Astrocyte (in vitro differentiated cells and primary cell): ENCODE measurements around the gene CCSER2. TPM values are rescaled to one million over a fixed set of nuclear protein-coding genes. Genes with fewer than 3 reads are reported as not detected.
A peak's percentile ranks its signal among the peaks of the same experiment; 100 is the strongest.

Experiments
- DNase-seq: peaks from one replicate; pipeline ENCODE4 v3.0.0-alpha.2; 2010; ENCODE audit warnings: low read depth
- FAIRE-seq: peaks from 2 replicates; lab custom pipeline; 2011; peaks lifted over from hg19 to GRCh38; lab: Jason Lieb, UNC
- H2AFZ ChIP-seq: 2 replicates; pipeline ENCODE4 v1.6.0; 2012; ENCODE audit warnings: low read depth, low read length, inconsistent platforms
- H3K27ac ChIP-seq: 2 replicates; pipeline ENCODE4 v1.5.1; 2011; ENCODE audit warnings: low read depth, low read length, inconsistent platforms
- H3K27me3 ChIP-seq: 2 replicates; pipeline ENCODE4 v1.6.0; 2011; ENCODE audit warnings: low read length, inconsistent platforms; ENCODE audit not compliant: insufficient read depth
- H3K36me3 ChIP-seq: 2 replicates; pipeline ENCODE4 v1.5.1; 2011; ENCODE audit warnings: low read length, inconsistent platforms; ENCODE audit not compliant: insufficient read depth
- H3K4me1 ChIP-seq: 2 replicates; pipeline ENCODE4 v1.5.1; 2011; ENCODE audit warnings: low read length, inconsistent platforms; ENCODE audit not compliant: insufficient read depth
- H3K4me2 ChIP-seq: 2 replicates; pipeline ENCODE4 v1.6.0; 2012; ENCODE audit warnings: low read length, inconsistent platforms
- H3K4me3 ChIP-seq: 2 replicates; pipeline ENCODE4 v1.5.1; 2011; ENCODE audit warnings: low read depth, mild to moderate bottlenecking, low read length, inconsistent platforms; ENCODE audit not compliant: insufficient read depth
- H3K79me2 ChIP-seq: 2 replicates; pipeline ENCODE4 v1.6.0; 2012; ENCODE audit warnings: mild to moderate bottlenecking, low read length, inconsistent platforms; ENCODE audit not compliant: insufficient read depth
- H3K9ac ChIP-seq: 2 replicates; pipeline ENCODE4 v1.6.0; 2012; ENCODE audit warnings: mild to moderate bottlenecking, low read length, inconsistent platforms
- H3K9me3 ChIP-seq: 2 replicates; pipeline ENCODE4 v1.5.1; 2012; ENCODE audit warnings: low read depth, mild to moderate bottlenecking, low read length, inconsistent platforms; ENCODE audit not compliant: insufficient read depth
- H4K20me1 ChIP-seq: 2 replicates; pipeline ENCODE4 v1.6.0; 2012; ENCODE audit warnings: low read length, inconsistent platforms; ENCODE audit not compliant: insufficient read depth
- H3K27ac Mint-ChIP-seq: one replicate; pipeline ENCODE4 v1.8.0; 2021; ENCODE audit warnings: mild to moderate bottlenecking, mixed read lengths; ENCODE audit not compliant: unreplicated experiment
- H3K27me3 Mint-ChIP-seq: one replicate; pipeline ENCODE4 v1.8.0; 2021; ENCODE audit warnings: low read depth, mixed read lengths; ENCODE audit not compliant: unreplicated experiment
- H3K36me3 Mint-ChIP-seq: one replicate; pipeline ENCODE4 v1.8.0; 2021; ENCODE audit warnings: low read depth, mixed read lengths; ENCODE audit not compliant: unreplicated experiment
- H3K4me1 Mint-ChIP-seq: one replicate; pipeline ENCODE4 v1.8.0; 2021; ENCODE audit warnings: low read depth, mixed read lengths; ENCODE audit not compliant: unreplicated experiment
- H3K4me3 Mint-ChIP-seq: one replicate; pipeline ENCODE4 v1.8.0; 2021; ENCODE audit warnings: mild to moderate bottlenecking, moderate library complexity, mixed read lengths; ENCODE audit not compliant: unreplicated experiment
- H3K9me3 Mint-ChIP-seq: one replicate; pipeline ENCODE4 v1.8.0; 2021; ENCODE audit warnings: mild to moderate bottlenecking, mixed read lengths; ENCODE audit not compliant: unreplicated experiment
- CTCF ChIP-seq: IDR thresholded peaks from 2 replicates; pipeline ENCODE4 v1.5.1; 2011; ENCODE audit warnings: low read depth, mild to moderate bottlenecking, inconsistent platforms, low read length, moderate library complexity; ENCODE audit not compliant: insufficient read depth
- EZH2 ChIP-seq: IDR thresholded peaks from 2 replicates; pipeline ENCODE4 v1.6.1; 2012; ENCODE audit warnings: mild to moderate bottlenecking, low read length, inconsistent platforms; ENCODE audit not compliant: insufficient read depth
- total RNA-seq: library from RNA; stranded (reverse); gene quantifications from 2 replicates; pipeline ENCODE4 v1.2.1, GENCODE V29; 2021

Gene CCSER2
- total RNA-seq, 1 donor from 2014 or later, result 100 TPM

- Mint-ChIP-seq H3K27ac (peak overlapping the region; percentile 21), H3K36me3 (peaks cover 4% of the 10 kb centered on the region), H3K9me3 (no peaks in the 10 kb centered on the region), H3K4me1 (peaks cover 43% of the 10 kb centered on the region), H3K4me3 (peak overlapping the region; percentile 10), H3K27me3 (no peaks in the 10 kb centered on the region)
- Histone ChIP-seq H4K20me1 (peaks cover 15% of the 10 kb centered on the region), H2AFZ (no peak overlapping the region), H3K9ac (no peak overlapping the region), H3K79me2 (peaks cover 81% of the 10 kb centered on the region), H3K27ac (no peak overlapping the region), H3K4me2 (peak overlapping the region; percentile 16), H3K27me3 (no peaks in the 10 kb centered on the region), H3K36me3 (no peaks in the 10 kb centered on the region), H3K9me3 (no peaks in the 10 kb centered on the region), H3K4me1 (peaks cover 22% of the 10 kb centered on the region), H3K4me3 (no peak overlapping the region)
- FAIRE-seq (no peak), DNase-seq (peak; percentile 41)
- TF ChIP-seq EZH2, result no peak
- TF ChIP-seq CTCF, result no peak
These were observed 99.7 kb downstream of the CCSER2 start for GRCh38 chr10:84427903-84428650.

GRCh38 chr10:84428711-84429110 is 100.3 kb downstream of the CCSER2 start:
- Histone ChIP-seq H3K4me2 (no peak overlapping the region), H2AFZ (no peak overlapping the region), H3K9ac (no peak overlapping the region), H3K27me3 (no peaks in the 10 kb centered on the region), H3K27ac (no peak overlapping the region), H3K4me1 (peaks cover 22% of the 10 kb centered on the region), H4K20me1 (peaks cover 20% of the 10 kb centered on the region), H3K4me3 (no peak overlapping the region), H3K36me3 (no peaks in the 10 kb centered on the region), H3K79me2 (peaks cover 82% of the 10 kb centered on the region), H3K9me3 (no peaks in the 10 kb centered on the region)
- Mint-ChIP-seq H3K36me3 (peaks cover 3% of the 10 kb centered on the region), H3K4me3 (no peak overlapping the region), H3K27ac (no peak overlapping the region), H3K27me3 (no peaks in the 10 kb centered on the region), H3K9me3 (no peaks in the 10 kb centered on the region), H3K4me1 (peaks cover 44% of the 10 kb centered on the region)
- FAIRE-seq (no peak), DNase-seq (no peak)
- no peak for TF ChIP-seq CTCF
- no peak for TF ChIP-seq EZH2

- Histone ChIP-seq H4K20me1 (peaks cover 22% of the 10 kb centered on the region), H3K27me3 (no peaks in the 10 kb centered on the region), H3K4me1 (peaks cover 14% of the 10 kb centered on the region), H3K4me3 (no peak overlapping the region), H3K36me3 (no peaks in the 10 kb centered on the region), H3K4me2 (no peak overlapping the region), H3K9me3 (no peaks in the 10 kb centered on the region), H2AFZ (no peak overlapping the region), H3K79me2 (peaks cover 87% of the 10 kb centered on the region), H3K9ac (no peak overlapping the region), H3K27ac (no peak overlapping the region)
- no peaks in the 10 kb centered on the region for H3K27me3 Mint-ChIP-seq
- H3K4me3 Mint-ChIP-seq, result no peak overlapping the region
- no peak for TF ChIP-seq EZH2
- peak; percentile 71 for TF ChIP-seq CTCF
- H3K36me3 Mint-ChIP-seq, result peaks cover 3% of the 10 kb centered on the region
- H3K27ac Mint-ChIP-seq, result no peak overlapping the region
- no peak for DNase-seq
- no peak for FAIRE-seq
- no peaks in the 10 kb centered on the region for H3K9me3 Mint-ChIP-seq
- H3K4me1 Mint-ChIP-seq, result peaks cover 46% of the 10 kb centered on the region
These were observed 101.6 kb downstream of the CCSER2 start for GRCh38 chr10:84429926-84430520.
